ENCODE measurements around the gene DNAJC25.

The DNAJC25 gene

DNA sequence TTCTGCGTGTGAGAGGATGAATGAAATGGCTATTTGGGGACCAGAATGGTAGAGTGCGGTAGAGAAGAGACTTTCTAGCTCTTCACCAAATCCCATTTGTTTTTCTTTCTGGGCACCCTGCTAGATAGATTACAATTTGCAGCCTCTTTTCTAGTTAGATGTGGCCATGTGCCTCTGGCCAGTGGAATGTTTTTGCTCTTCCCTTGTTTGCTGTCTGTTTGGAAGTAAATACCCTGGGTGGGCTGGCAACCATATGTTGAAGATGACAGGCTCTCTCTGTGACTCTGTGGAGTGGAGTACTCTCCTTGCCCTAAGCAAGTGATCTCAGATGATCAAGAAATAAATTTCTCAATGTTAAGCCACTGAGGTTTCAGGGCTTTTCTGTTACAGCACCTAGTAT is 43.2 kb downstream of the DNAJC25 start:
- no peak for DNase-seq

DNA sequence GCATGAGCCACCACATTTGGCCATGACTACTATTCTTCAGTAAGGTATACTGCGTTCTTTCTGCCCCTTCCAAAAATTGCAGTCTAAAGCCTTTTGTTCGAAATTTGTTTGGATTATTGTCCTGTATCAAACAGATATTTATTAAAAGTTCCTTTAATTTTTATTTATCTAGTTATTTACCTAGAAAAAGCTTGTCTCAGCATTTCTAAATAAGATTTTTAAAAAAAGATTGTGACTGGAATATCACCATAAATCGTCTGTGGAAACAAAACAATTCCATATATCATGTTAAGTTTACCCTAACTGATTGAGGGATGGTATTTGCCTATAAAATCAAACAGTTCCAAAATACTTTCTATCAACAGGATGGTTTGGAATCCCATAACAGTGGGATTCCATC is 45.0 kb downstream of the DNAJC25 start:
- no peak for DNase-seq

DNA sequence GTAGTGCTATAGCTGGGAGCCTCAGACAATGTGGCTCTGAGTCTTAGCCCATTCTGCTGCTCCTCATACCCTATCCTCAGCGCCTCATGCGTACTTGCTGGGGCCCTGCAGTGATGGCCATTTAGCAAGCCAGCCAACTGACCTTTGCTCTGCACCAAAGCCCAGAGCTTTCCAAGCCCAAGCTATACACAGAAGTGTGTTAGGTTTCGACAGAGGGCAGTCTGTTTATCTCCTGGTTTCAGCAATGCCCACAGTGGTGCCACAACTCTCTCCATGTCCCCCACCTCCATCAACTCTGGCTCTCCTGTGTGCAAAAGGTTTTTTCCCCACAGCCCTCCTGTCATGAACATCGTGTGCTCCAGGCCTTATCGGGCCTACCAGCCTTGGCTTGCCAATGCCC is 47.2 kb downstream of the DNAJC25 start:
- no peak for DNase-seq

DNA sequence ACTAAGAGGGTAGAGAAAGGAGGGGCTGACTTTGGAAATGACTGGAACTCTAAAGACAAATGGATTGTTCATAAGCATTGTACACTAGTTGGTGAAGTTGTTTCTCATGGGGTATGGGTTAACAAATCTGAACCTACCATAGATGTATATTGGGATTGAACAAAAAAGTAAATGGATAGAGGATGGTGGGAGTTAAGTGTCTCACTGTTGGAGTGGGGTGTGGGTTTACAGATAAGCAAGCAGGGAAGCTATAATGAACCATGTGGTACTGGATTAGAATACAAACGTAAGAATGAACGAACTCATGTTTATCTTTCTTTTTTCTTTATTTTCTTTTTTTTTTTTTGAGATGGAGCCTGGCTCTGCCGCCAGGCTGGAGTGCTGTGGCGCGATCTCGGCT is 48.1 kb downstream of the DNAJC25 start:
- no peak for DNase-seq

DNA sequence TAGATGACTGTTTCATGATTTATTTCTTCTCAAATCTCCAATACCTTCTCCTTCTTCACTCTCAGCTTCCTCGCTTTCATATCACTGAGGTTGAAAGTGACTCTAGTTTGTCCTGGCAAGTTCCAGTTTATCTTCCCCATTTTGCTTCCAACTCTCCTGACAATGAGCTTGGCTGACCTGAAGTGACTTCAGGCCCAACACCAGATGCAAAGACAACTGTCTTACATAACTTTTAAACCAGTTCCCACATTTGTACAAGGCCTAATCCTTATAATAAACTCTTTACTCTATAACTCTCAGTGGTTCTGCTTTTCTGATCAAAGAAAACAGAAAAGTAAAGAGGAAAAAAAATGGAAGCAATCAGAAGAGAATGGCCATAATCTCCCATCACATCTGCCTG is 52.3 kb downstream of the DNAJC25 start:
- no peak for DNase-seq

DNA sequence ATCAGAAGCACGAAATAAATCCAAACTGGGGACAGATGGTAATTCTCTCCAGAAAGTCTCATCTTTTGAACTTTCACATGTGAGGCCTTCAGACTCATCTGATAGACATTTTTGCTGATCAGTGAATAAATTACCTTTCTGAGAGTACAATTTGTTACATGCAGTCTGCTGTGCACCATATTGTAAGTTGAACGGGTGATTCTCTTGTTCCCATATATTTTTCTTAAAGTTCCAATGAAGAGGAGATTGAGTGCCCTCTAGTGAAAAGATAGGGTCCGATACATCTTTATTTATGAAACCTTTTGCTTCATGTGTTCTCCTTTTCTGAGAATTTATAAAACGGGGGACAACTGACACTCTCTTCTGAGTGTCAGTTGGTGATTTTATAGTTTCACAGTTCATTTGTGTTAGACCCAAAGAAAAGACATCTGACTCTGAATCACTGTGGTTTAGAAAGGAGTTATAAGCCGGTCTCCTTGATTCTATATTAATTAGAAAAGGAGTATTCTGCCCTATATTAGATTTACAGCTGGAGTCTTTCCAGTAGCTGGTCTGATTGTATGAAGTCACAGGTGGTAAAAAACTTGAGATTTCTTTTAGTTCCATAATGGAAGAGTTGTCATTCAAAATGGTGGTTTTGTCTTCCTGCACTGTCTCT is 60.7 kb downstream of the DNAJC25 start:
- DNase-seq = peak; percentile 6

DNA sequence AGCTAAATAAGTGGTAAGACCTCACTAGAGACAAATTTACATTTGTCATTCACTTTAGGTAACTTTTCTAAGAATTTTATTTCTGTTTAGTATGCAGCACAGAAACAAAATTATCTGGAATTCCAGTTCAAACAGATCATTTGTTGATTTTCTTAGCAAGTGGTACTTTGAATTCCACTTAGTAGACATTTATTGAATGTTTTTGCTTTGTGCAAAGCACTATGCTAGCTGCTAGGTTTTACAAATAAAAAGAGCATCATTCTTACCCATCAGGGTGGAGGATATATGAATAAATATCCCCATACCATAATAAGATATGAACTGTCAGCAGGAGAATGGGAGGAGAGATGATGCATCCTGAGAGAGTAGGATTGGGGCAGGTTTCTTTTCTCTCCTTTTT is 65.7 kb downstream of the DNAJC25 start:
- DNase-seq = no peak

DNA sequence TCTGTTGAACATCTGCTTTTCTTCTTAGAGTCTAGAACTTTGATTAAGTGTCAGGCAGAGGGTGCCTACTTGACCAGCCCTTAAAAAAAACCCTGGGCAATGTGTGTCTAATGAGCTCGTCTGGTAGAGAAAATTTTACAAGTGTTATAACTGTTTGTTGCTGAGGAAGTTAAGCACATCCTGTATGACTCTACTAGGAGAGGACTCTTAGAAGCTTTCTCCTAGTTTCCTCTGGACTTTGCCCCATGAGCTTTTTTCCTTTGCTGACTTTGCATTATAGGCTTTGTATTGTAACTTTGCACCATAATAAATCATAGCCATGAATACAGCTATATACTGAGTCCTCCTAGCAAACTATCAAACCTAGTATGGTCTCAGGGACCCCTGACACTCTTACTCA is 69.6 kb downstream of the DNAJC25 start:
- DNase-seq = no peak

Measured in SHP77 treated with DMSO at 0.1 percent for 48 hours (cell line).